ENCODE data around the gene NTF4.
"Not testable (repeated sequence)": the region's sequence is repeated elsewhere in the genome, so short reads cannot be mapped to it uniquely, and the experiment has no call there.

Gene NTF4

DNA sequence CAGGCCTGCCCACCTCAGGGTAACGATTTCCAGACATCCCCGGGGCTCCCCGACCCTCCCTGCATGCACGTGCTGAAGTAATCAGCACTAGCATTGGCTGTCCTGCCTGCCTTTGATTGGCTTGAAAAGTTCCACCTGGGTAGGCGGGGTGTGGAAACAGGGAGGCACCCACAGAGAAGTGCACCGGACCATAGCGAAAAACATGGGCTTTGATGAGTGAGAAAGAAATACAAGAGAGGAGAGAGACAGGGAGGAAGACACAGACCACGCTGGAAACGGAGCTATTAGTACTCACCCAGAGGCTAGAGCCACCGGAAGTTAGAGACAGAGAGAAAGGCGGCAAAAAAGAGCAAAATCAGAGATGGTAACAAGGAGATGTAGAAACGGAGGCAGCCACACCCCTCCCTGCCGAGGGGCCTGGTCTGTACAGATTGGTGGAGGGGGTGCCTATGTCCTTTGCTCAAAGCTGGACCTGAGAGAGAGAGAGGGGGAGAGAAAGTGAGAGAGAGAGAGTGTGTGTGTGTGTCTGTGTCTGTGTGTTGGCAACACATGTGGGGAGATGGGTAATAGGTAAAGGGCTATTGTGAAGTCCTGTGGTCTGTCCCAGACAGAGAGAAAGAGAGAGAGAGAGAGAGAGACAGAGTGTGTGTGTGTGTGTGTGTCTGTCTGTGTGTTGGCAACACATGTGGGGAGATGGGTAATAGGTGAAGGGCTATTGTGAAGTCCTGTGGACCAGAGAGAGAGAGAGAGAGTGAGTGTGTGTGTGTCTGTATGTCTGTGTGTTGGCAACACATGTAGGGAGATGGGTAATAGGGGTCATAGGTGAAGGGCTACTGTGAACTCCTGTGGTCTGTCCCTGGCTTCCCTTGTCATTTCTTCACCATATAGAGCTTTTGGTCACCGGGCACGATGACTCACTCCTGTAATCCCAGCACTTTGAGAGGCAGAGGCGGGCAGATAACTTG lies 43.4 kb downstream of the NTF4 start:
- H3K27ac Mint-ChIP-seq = peak overlapping the region; percentile 55

DNA sequence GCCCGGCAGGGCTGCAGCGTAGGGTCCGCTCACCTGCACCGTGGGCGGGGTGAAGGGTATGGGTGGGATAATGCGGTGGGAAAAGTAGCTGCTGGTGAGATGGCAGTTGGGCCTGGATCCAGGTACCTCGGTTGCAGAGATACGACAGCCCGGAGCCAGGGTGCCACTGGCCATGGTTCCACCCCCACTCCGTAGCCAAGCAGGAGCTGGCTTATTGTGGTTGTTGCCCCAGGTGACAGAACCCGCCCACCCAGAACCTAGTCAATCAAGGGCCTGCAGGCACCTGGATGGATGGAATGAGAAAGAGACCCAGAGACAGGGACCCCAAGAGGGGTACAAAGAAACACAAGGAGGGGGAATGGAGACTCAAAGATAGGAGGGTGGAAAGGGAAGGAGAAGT lies 44.3 kb downstream of the NTF4 start:
- H3K4me1 Mint-ChIP-seq = peaks cover 28% of the 10 kb centered on the region
- TF ChIP-seq, protein P1, sequence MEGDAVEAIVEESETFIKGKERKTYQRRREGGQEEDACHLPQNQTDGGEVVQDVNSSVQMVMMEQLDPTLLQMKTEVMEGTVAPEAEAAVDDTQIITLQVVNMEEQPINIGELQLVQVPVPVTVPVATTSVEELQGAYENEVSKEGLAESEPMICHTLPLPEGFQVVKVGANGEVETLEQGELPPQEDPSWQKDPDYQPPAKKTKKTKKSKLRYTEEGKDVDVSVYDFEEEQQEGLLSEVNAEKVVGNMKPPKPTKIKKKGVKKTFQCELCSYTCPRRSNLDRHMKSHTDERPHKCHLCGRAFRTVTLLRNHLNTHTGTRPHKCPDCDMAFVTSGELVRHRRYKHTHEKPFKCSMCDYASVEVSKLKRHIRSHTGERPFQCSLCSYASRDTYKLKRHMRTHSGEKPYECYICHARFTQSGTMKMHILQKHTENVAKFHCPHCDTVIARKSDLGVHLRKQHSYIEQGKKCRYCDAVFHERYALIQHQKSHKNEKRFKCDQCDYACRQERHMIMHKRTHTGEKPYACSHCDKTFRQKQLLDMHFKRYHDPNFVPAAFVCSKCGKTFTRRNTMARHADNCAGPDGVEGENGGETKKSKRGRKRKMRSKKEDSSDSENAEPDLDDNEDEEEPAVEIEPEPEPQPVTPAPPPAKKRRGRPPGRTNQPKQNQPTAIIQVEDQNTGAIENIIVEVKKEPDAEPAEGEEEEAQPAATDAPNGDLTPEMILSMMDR (IDR thresholded peaks at IDR 0.05) = no peak
- no peak for DNase-seq
- peaks cover 7% of the 10 kb centered on the region for H3K36me3 Mint-ChIP-seq (ENCODE audit: low read depth)
- no peak overlapping the region for H3K27ac Mint-ChIP-seq
- no peaks in the 10 kb centered on the region for H3K9me3 Mint-ChIP-seq
- H3K4me3 Mint-ChIP-seq = no peak overlapping the region
- H3K27me3 Mint-ChIP-seq (ENCODE audit: low read depth, poor library complexity) = peaks cover 33% of the 10 kb centered on the region

More for the DNA sequence above, 43.4 kb downstream of the NTF4 start:
- DNase-seq = peak; percentile 26
- H3K4me3 Mint-ChIP-seq = no peak overlapping the region
- no peaks in the 10 kb centered on the region for H3K9me3 Mint-ChIP-seq
- peaks cover 38% of the 10 kb centered on the region for H3K27me3 Mint-ChIP-seq (ENCODE audit: low read depth, poor library complexity)
- H3K4me1 Mint-ChIP-seq = peaks cover 28% of the 10 kb centered on the region
- H3K36me3 Mint-ChIP-seq (ENCODE audit: low read depth) = no peaks in the 10 kb centered on the region
- TF ChIP-seq, protein P1 (IDR thresholded peaks at IDR 0.05) = no peak

DNA sequence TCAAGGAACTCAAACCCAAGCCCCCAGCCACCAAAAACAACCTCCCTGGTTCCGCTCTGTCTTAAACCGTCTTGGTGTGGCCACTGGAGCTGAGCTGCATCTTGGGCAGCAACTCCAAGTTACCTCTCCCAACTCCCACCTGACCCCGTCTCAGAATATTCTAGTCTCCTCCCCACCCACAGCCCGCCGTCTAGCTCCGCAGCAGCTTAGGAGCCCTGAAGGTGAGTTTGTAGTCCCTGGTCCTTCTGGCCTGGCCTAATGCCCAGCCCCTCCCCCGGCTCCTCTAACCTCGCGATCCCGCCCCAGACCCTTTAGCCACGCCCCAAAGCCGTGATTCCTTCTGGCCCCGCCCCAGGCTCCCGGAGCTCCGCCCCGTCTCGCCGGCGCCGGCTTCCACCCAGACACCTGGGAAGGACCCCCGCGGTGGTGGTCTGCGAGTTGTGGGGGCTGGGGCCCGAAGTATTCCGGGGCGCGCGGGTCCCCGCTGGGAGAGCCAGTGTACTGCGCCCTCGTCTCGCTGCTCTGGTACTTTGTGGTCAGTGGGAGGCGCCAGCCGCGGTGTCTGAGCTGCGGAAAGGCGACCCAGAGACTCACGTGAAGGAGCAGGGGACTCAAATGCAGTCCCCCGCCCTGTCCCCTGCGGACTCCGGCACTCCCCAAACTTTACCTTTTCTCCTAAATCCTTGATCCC lies 45.2 kb downstream of the NTF4 start:
- Mint-ChIP-seq H3K27ac (no peak overlapping the region), H3K4me1 (peaks cover 28% of the 10 kb centered on the region), H3K36me3 (ENCODE audit: low read depth) (peaks cover 11% of the 10 kb centered on the region), H3K27me3 (ENCODE audit: low read depth, poor library complexity) (peaks cover 33% of the 10 kb centered on the region), H3K4me3 (peak overlapping the region; percentile 68), H3K9me3 (no peaks in the 10 kb centered on the region)
- TF ChIP-seq, protein P1 (IDR thresholded peaks at IDR 0.05) = no peak
- DNase-seq = peak; percentile 57

DNA sequence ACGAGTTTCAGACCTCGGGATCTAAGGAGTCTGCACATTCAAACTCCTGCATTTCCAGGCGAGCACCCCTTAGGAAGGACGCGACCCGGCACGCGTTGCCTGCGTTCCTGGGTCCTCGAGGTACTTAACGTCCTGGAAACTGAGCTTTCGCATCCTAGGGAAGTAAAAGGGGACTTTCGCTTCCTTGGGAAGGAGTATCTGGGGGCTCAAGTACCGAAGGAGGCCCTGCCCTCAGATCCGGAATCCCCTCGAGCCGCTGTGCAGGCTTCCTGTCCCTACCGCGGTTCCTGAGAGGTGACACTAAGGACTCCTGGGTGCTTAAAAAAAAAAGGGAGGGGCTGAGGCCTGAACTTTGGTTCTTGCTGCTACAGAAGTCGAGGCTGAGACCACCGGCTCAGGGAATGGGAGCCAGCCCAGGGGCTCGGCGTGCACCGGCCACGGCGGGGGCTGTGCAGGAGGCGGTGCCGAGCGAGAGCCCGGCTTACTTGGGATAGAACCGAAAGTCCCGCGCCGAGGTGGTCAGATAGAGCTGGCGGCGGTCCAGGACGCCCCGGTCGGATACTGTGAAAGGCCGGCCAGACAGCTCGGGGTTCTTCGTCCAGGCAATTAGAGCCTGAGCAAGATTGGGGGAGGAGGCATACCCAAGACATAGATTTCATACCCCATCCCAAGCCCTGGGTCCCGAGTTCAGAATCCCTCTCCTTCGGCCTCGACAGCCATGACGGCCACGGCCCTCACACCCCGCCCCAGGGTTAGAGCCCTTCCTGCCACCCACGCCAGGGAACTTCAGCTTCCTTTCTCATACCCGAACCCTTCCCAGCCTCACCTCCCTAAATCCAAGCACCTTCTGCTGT lies 46.0 kb downstream of the NTF4 start:
- H3K27ac Mint-ChIP-seq, H3K9me3 Mint-ChIP-seq, DNase-seq: not testable (repeated sequence)
- peaks cover 32% of the 10 kb centered on the region for H3K27me3 Mint-ChIP-seq (ENCODE audit: low read depth, poor library complexity)
- H3K36me3 Mint-ChIP-seq (ENCODE audit: low read depth) = peaks cover 16% of the 10 kb centered on the region
- H3K4me3 Mint-ChIP-seq = peak overlapping the region; percentile 68
- H3K4me1 Mint-ChIP-seq = peaks cover 28% of the 10 kb centered on the region

DNA sequence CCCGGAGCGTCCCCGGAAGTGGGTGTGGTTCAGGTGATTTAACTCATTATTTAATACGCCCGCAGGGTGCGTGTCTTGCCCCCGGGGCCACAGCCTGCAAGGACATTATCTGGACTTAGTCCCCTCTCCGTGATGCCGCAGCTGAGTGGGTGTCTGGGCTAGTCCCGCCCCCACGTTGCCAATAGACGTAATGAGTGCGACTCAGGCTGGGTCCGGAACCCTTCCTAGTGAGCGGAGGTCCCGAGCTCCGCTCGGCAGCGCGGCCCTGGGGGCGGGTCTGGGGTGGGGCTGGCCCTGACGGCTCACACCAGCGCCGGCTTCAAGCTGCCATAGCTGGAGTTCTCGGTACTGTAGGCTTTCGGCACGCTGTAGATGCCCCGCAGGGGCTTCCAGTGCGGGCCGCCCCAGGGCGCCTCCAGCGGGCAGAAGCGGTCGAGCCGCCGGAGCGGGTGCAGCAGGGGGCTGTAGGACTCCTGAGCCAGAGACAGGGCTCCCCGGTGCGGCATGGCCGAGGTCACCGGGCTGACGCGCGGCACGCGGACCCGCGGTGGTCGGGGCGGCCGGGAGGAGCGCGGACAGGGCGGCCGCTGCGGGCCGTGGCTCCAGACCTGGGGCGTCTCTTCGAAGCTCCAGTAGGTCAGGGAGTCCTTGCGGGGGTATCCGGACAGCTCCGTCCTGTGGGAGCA lies 46.8 kb downstream of the NTF4 start:
- Mint-ChIP-seq H3K27me3 (ENCODE audit: low read depth, poor library complexity) (peaks cover 31% of the 10 kb centered on the region), H3K9me3 (no peaks in the 10 kb centered on the region), H3K36me3 (ENCODE audit: low read depth) (peaks cover 16% of the 10 kb centered on the region), H3K4me1 (peaks cover 28% of the 10 kb centered on the region), H3K4me3 (peak overlapping the region; percentile 45), H3K27ac (no peak overlapping the region)
- TF ChIP-seq, protein P1 (IDR thresholded peaks at IDR 0.05) = peak; percentile 46
- DNase-seq = peak; percentile 70

Data from nephron progenitor cell (in vitro differentiated cells).